ENCODE measurements around the gene THAP9. TPM values are rescaled to one million over a fixed set of nuclear protein-coding genes. Genes with fewer than 3 reads are reported as not detected.
"Not testable (repeated sequence)": the region's sequence is repeated elsewhere in the genome, so short reads cannot be mapped to it uniquely, and the experiment has no call there.

The THAP9 gene
- polyA plus RNA-seq, 3 donors, result 1.4 to 1.9 (median 1.4) TPM

DNA sequence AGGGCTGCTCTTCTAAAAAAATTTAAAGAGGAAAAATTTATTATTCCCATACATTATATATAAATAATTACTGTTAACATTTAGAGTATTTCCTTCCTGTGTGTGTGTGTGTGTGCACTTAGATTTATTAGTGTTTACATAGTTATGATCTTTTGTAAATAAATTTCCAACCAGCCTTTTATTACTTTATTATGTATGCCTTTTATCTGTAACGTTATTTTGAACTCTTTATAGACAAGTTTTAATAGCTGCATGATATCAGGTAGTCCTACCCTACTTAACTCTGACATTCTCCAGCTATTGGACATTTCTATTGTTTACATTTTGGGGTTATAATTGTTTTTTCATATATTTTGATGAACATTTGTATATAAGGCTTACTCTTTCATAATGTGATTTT is 8.8 kb downstream of the THAP9 start:
- no peak overlapping the region for H3K4me3 ChIP-seq (replicated peaks in 1 of 3; ENCODE audit: low read depth in 2 of 3, low read length in 3 of 3)
- H3K4me3 Mint-ChIP-seq, result no peak overlapping the region
- H3K36me3 ChIP-seq (replicated peaks in 1 of 2; ENCODE audit: control insufficient read depth in 1 of 2, insufficient read depth in 2 of 2, low read length in 2 of 2), result peaks cover 7 to 34% of the 10 kb centered on the region in 2 donors
- no peaks in the 10 kb centered on the region for H3K9me3 ChIP-seq (replicated peaks in 1 of 2; ENCODE audit: control insufficient read depth in 1 of 2, insufficient read depth in 1 of 2, low read length in 2 of 2)
- no peaks in the 10 kb centered on the region for H3K79me2 ChIP-seq (ENCODE audit: insufficient read depth, low read length)
- peaks cover 0 to 4% (median 0%) of the 10 kb centered on the region in 7 donors for H3K9me3 Mint-ChIP-seq
- TF ChIP-seq, protein P1, sequence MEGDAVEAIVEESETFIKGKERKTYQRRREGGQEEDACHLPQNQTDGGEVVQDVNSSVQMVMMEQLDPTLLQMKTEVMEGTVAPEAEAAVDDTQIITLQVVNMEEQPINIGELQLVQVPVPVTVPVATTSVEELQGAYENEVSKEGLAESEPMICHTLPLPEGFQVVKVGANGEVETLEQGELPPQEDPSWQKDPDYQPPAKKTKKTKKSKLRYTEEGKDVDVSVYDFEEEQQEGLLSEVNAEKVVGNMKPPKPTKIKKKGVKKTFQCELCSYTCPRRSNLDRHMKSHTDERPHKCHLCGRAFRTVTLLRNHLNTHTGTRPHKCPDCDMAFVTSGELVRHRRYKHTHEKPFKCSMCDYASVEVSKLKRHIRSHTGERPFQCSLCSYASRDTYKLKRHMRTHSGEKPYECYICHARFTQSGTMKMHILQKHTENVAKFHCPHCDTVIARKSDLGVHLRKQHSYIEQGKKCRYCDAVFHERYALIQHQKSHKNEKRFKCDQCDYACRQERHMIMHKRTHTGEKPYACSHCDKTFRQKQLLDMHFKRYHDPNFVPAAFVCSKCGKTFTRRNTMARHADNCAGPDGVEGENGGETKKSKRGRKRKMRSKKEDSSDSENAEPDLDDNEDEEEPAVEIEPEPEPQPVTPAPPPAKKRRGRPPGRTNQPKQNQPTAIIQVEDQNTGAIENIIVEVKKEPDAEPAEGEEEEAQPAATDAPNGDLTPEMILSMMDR (IDR thresholded peaks at IDR 0.05), result no peak
- no peak overlapping the region for H2AFZ ChIP-seq (ENCODE audit: insufficient read depth, low read depth, low read length, poor library complexity, severe bottlenecking)
- H3K27me3 Mint-ChIP-seq (ENCODE audit: low read depth in 3 of 3), result no peaks in the 10 kb centered on the region
- intact Hi-C loops (cut with micrococcal nuclease), result loop anchor here (10.0 kb wide), 2 partner anchors 55 to 475 kb away; partner anchors contain the start of genes ENOPH1 (in 1 of the 2) and HNRNPDL (in 1 of the 2)
- no CpG with 5 or more reads among the region's 1 CpG for WGBS (ENCODE audit: insufficient coverage)
- H3K4me1 Mint-ChIP-seq, result peaks cover 5% of the 10 kb centered on the region
- H3K4me2 ChIP-seq (replicated peaks; ENCODE audit: extremely low read depth, low read length, poor library complexity, severe bottlenecking), result no peak overlapping the region
- no peak overlapping the region for H3K27ac Mint-ChIP-seq
- no peaks in the 10 kb centered on the region for H3K4me1 ChIP-seq (ENCODE audit: control insufficient read depth in 1 of 2, insufficient read depth in 2 of 2, low read length in 2 of 2)
- no peaks in the 10 kb centered on the region for H3K27me3 ChIP-seq (ENCODE audit: control insufficient read depth in 2 of 2, insufficient read depth in 2 of 2, low read length in 2 of 2)
- DNase-seq, result no peak
- H3K9ac ChIP-seq (ENCODE audit: insufficient read depth, low read length, poor library complexity, severe bottlenecking), result no peak overlapping the region
- H3K36me3 Mint-ChIP-seq, result peaks cover 16 to 21% of the 10 kb centered on the region in 2 donors
- no peaks in the 10 kb centered on the region for H4K20me1 ChIP-seq (ENCODE audit: insufficient read depth, low read length)
- H3K27ac ChIP-seq (ENCODE audit: low read depth in 1 of 2, low read length in 2 of 2), result no peak overlapping the region

DNA sequence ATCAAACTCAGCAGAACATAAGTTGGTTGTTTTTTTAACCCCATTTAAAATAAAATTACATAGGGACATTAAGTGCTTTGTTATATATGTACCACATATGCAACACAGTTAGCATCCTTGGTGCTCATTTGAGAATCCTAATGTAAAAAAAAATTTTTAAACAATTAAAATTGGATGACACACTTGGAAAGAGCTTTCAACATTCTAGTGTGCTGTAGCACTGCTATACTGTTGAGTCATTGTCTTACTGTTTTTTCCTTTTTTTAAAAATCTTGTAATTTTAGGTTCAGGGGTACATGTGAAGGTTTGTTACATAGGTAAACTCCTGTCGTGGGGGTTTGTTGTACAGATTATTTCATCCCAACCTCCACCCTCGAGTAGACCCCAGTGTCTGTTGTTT is 12.8 kb downstream of the THAP9 start:
- no peaks in the 10 kb centered on the region for H3K79me2 ChIP-seq (ENCODE audit: insufficient read depth, low read length)

DNA sequence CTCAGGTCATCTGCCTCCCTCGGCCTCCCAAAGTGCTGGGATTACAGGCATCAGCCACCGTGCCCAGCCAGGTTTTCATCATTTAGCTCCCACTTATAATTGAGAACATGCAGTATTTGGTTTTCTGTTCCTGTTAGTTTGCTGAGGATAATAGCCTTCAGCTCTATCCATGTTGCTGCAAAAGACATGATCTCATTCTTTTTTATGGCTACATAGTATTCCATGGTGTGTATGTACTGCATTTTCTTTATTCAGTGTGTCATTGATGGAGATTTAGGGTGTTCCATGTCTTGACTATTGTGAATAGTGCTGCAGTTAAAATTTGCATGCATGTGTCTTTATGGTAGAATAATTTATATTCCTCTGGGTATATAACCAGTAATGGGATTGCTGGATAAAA is 13.4 kb downstream of the THAP9 start:
- intact Hi-C loops (cut with micrococcal nuclease); H3K27ac Mint-ChIP-seq; DNase-seq; H3K27me3 ChIP-seq (ENCODE audit: control insufficient read depth in 2 of 2, insufficient read depth in 2 of 2, low read length in 2 of 2); H3K4me1 ChIP-seq (ENCODE audit: control insufficient read depth in 1 of 2, insufficient read depth in 2 of 2, low read length in 2 of 2); H3K4me3 Mint-ChIP-seq; H3K79me2 ChIP-seq (ENCODE audit: insufficient read depth, low read length); H3K9me3 Mint-ChIP-seq; H3K4me1 Mint-ChIP-seq; H3K4me3 ChIP-seq (replicated peaks in 1 of 3; ENCODE audit: low read depth in 2 of 3, low read length in 3 of 3); H3K9me3 ChIP-seq (replicated peaks in 1 of 2; ENCODE audit: control insufficient read depth in 1 of 2, insufficient read depth in 1 of 2, low read length in 2 of 2); H2AFZ ChIP-seq (ENCODE audit: insufficient read depth, low read depth, low read length, poor library complexity, severe bottlenecking); H4K20me1 ChIP-seq (ENCODE audit: insufficient read depth, low read length); H3K27ac ChIP-seq (ENCODE audit: low read depth in 1 of 2, low read length in 2 of 2); H3K9ac ChIP-seq (ENCODE audit: insufficient read depth, low read length, poor library complexity, severe bottlenecking); H3K4me2 ChIP-seq (replicated peaks; ENCODE audit: extremely low read depth, low read length, poor library complexity, severe bottlenecking); H3K27me3 Mint-ChIP-seq (ENCODE audit: low read depth in 3 of 3): not testable (repeated sequence)
- H3K36me3 ChIP-seq (replicated peaks in 1 of 2; ENCODE audit: control insufficient read depth in 1 of 2, insufficient read depth in 2 of 2, low read length in 2 of 2), result peaks cover 5 to 26% of the 10 kb centered on the region in 2 donors
- no CpG with 5 or more reads among the region's 2 CpGs for WGBS (ENCODE audit: insufficient coverage)
- peaks cover 21 to 34% of the 10 kb centered on the region in 2 donors for H3K36me3 Mint-ChIP-seq

More for the DNA sequence above, 12.8 kb downstream of the THAP9 start:
- Mint-ChIP-seq H3K4me3 (no peak overlapping the region), H3K4me1 (no peaks in the 10 kb centered on the region), H3K27me3 (ENCODE audit: low read depth in 3 of 3) (no peaks in the 10 kb centered on the region), H3K27ac (peak overlapping the region in 1 of 7 donors; percentile 72), H3K36me3 (peaks cover 20 to 30% of the 10 kb centered on the region in 2 donors), H3K9me3 (peaks cover 0 to 4% (median 0%) of the 10 kb centered on the region in 7 donors)
- no CpG with 5 or more reads among the region's 2 CpGs for WGBS (ENCODE audit: insufficient coverage)
- TF ChIP-seq, protein P1 (IDR thresholded peaks at IDR 0.05), result no peak
- no peak overlapping the region for H3K9ac ChIP-seq (ENCODE audit: insufficient read depth, low read length, poor library complexity, severe bottlenecking)
- no peak for DNase-seq
- H3K27ac ChIP-seq (ENCODE audit: low read depth in 1 of 2, low read length in 2 of 2), result no peak overlapping the region
- no peak overlapping the region for H2AFZ ChIP-seq (ENCODE audit: insufficient read depth, low read depth, low read length, poor library complexity, severe bottlenecking)
- H3K9me3 ChIP-seq (replicated peaks in 1 of 2; ENCODE audit: control insufficient read depth in 1 of 2, insufficient read depth in 1 of 2, low read length in 2 of 2), result no peaks in the 10 kb centered on the region
- peaks cover 2 to 31% of the 10 kb centered on the region in 2 donors for H3K36me3 ChIP-seq (replicated peaks in 1 of 2; ENCODE audit: control insufficient read depth in 1 of 2, insufficient read depth in 2 of 2, low read length in 2 of 2)
- H3K27me3 ChIP-seq (ENCODE audit: control insufficient read depth in 2 of 2, insufficient read depth in 2 of 2, low read length in 2 of 2), result no peaks in the 10 kb centered on the region
- no peak overlapping the region for H3K4me3 ChIP-seq (replicated peaks in 1 of 3; ENCODE audit: low read depth in 2 of 3, low read length in 3 of 3)
- intact Hi-C loops (cut with micrococcal nuclease), result no loop called here
- H3K4me1 ChIP-seq (ENCODE audit: control insufficient read depth in 1 of 2, insufficient read depth in 2 of 2, low read length in 2 of 2), result no peaks in the 10 kb centered on the region
- no peaks in the 10 kb centered on the region for H4K20me1 ChIP-seq (ENCODE audit: insufficient read depth, low read length)
- H3K4me2 ChIP-seq (replicated peaks; ENCODE audit: extremely low read depth, low read length, poor library complexity, severe bottlenecking), result no peak overlapping the region
